Kasumi-1 (cell line): ENCODE results near the gene LAMA4.

Experiments
- DNase-seq, 2 experiments: peaks; one replicate each; lab custom pipeline; 2025; lab: John Stamatoyannopoulos, UW

The LAMA4 gene

GRCh38 chr6:112237066-112237465, 17.3 kb downstream of the LAMA4 start:
- no peak for DNase-seq

- peak; percentile 86 to 90 for DNase-seq
These were observed 18.4 kb downstream of the LAMA4 start for GRCh38 chr6:112235956-112236355.

- no peak for DNase-seq
These were observed 19.8 kb downstream of the LAMA4 start for GRCh38 chr6:112234601-112235000.

- no peak for DNase-seq
These were observed 20.5 kb downstream of the LAMA4 start for GRCh38 chr6:112233847-112234246.

GRCh38 chr6:112232845-112233256, 21.5 kb downstream of the LAMA4 start:
- DNase-seq, result no peak

- no peak for DNase-seq
These were observed 22.7 kb downstream of the LAMA4 start for GRCh38 chr6:112231594-112232060.

- no peak for DNase-seq
These were observed 23.2 kb downstream of the LAMA4 start for GRCh38 chr6:112231164-112231563.

- no peak for DNase-seq
These were observed 25.7 kb downstream of the LAMA4 start for GRCh38 chr6:112228480-112229332.

GRCh38 chr6:112227992-112228391, 26.4 kb downstream of the LAMA4 start:
- DNase-seq, result no peak

GRCh38 chr6:112227411-112227810, 27.0 kb downstream of the LAMA4 start:
- DNase-seq, result no peak

- DNase-seq, result no peak
These were observed 28.7 kb downstream of the LAMA4 start for GRCh38 chr6:112225691-112226090.

GRCh38 chr6:112224088-112224487, 30.3 kb downstream of the LAMA4 start:
- DNase-seq, result no peak

- DNase-seq, result no peak
These were observed 31.1 kb downstream of the LAMA4 start for GRCh38 chr6:112223070-112223861.

- no peak for DNase-seq
These were observed 32.1 kb downstream of the LAMA4 start for GRCh38 chr6:112221981-112222852.

GRCh38 chr6:112221561-112221960, 32.8 kb downstream of the LAMA4 start:
- DNase-seq, result no peak

GRCh38 chr6:112218563-112218962, 35.8 kb downstream of the LAMA4 start:
- DNase-seq, result no peak

GRCh38 chr6:112216662-112217551, 37.5 kb downstream of the LAMA4 start:
- DNase-seq, result no peak

- no peak for DNase-seq
These were observed 38.7 kb downstream of the LAMA4 start for GRCh38 chr6:112215488-112216284.

- no peak for DNase-seq
These were observed 39.6 kb downstream of the LAMA4 start for GRCh38 chr6:112214739-112215269.

- no peak for DNase-seq
These were observed 43.5 kb downstream of the LAMA4 start for GRCh38 chr6:112210852-112211251.
